H9 (cell line): ENCODE results near the gene FHOD3. TPM values are rescaled to one million over a fixed set of nuclear protein-coding genes. Genes with fewer than 3 reads are reported as not detected.

Source experiments
- DNase-seq: peaks from one replicate; pipeline ENCODE4 v3.0.0-alpha.2; 2017
- H2AFZ ChIP-seq: one replicate; pipeline ENCODE4 v1.6.1; 2013; ENCODE audit warnings: mild to moderate bottlenecking, low read length, control low read depth, moderate library complexity
- H2AK5ac ChIP-seq: 2 replicates; pipeline ENCODE4 v1.6.1; 2013; ENCODE audit warnings: low read length, control low read depth, mixed read lengths; ENCODE audit not compliant: insufficient read length
- H2BK120ac ChIP-seq: one replicate; pipeline ENCODE4 v1.6.1; 2013; ENCODE audit warnings: low read depth, mild to moderate bottlenecking, low read length, control low read depth, inconsistent platforms; ENCODE audit not compliant: poor library complexity, severe bottlenecking
- H2BK12ac ChIP-seq: 2 replicates; pipeline ENCODE4 v1.6.1; 2013; ENCODE audit warnings: low read length, control low read depth, mixed read lengths, low read depth; ENCODE audit not compliant: insufficient read length
- H2BK15ac ChIP-seq: 2 replicates; pipeline ENCODE4 v1.6.1; 2013; ENCODE audit warnings: low read depth, low read length, control low read depth
- H2BK20ac ChIP-seq: one replicate; pipeline ENCODE4 v1.6.1; 2013; ENCODE audit warnings: low read depth, mild to moderate bottlenecking, low read length, control low read depth, inconsistent platforms; ENCODE audit not compliant: poor library complexity, severe bottlenecking
- H2BK5ac ChIP-seq: 2 replicates; pipeline ENCODE4 v1.6.1; 2013; ENCODE audit warnings: low read length, control low read depth, mixed read lengths; ENCODE audit not compliant: insufficient read length
- H3K14ac ChIP-seq: 2 replicates; pipeline ENCODE4 v1.6.1; 2013; ENCODE audit warnings: low read length, control low read depth; ENCODE audit not compliant: insufficient read depth
- H3K18ac ChIP-seq: 2 replicates; pipeline ENCODE4 v1.6.1; 2013; ENCODE audit warnings: low read depth, mild to moderate bottlenecking, mixed read lengths, low read length, control low read depth; ENCODE audit not compliant: insufficient read length
- H3K23ac ChIP-seq: 2 replicates; pipeline ENCODE4 v1.6.1; 2013; ENCODE audit warnings: low read length, control low read depth, mixed read lengths, low read depth; ENCODE audit not compliant: insufficient read length
- H3K23me2 ChIP-seq: 2 replicates; pipeline ENCODE4 v1.6.1; 2013; ENCODE audit warnings: low read depth, mild to moderate bottlenecking, mixed read lengths, low read length, control low read depth; ENCODE audit not compliant: insufficient read length, poor library complexity, severe bottlenecking
- H3K27ac ChIP-seq: 2 replicates; pipeline ENCODE4 v1.5.1; 2013; ENCODE audit warnings: low read length, control low read depth, mixed read lengths, low read depth; ENCODE audit not compliant: insufficient read length
- H3K27me3 ChIP-seq: 2 replicates; pipeline ENCODE4 v1.6.1; 2013; ENCODE audit warnings: low read length, control low read depth, inconsistent platforms; ENCODE audit not compliant: insufficient read depth
- H3K4ac ChIP-seq: 2 replicates; pipeline ENCODE4 v1.6.1; 2013; ENCODE audit warnings: low read depth, mild to moderate bottlenecking, control low read depth, inconsistent platforms, low read length, moderate library complexity
- H3K4me1 ChIP-seq: 2 replicates; pipeline ENCODE4 v1.6.1; 2013; ENCODE audit warnings: low read length, control low read depth, inconsistent platforms; ENCODE audit not compliant: insufficient read depth
- H3K4me2 ChIP-seq: 2 replicates; pipeline ENCODE4 v1.6.1; 2013; ENCODE audit warnings: low read length, control low read depth, mixed read lengths; ENCODE audit not compliant: insufficient read length, insufficient read depth
- H3K56ac ChIP-seq: 2 replicates; pipeline ENCODE4 v1.6.1; 2013; ENCODE audit warnings: low read depth, mild to moderate bottlenecking, mixed read lengths, low read length, control low read depth; ENCODE audit not compliant: insufficient read length
- H3K79me1 ChIP-seq: 2 replicates; pipeline ENCODE4 v1.6.1; 2013; ENCODE audit warnings: low read depth, mild to moderate bottlenecking, moderate library complexity, low read length, control low read depth, inconsistent platforms; ENCODE audit not compliant: insufficient read depth, poor library complexity, severe bottlenecking
- H3K79me2 ChIP-seq: 2 replicates; pipeline ENCODE4 v1.6.1; 2013; ENCODE audit warnings: low read length, control low read depth, inconsistent platforms; ENCODE audit not compliant: insufficient read depth
- H3K9ac ChIP-seq: 2 replicates; pipeline ENCODE4 v1.6.1; 2013; ENCODE audit warnings: low read length, control low read depth, mixed read lengths; ENCODE audit not compliant: insufficient read length; ENCODE audit errors: extremely low read depth
- H3K9me3 ChIP-seq: one replicate; pipeline ENCODE4 v1.6.1; 2013; ENCODE audit warnings: low read depth, low read length, inconsistent platforms; ENCODE audit not compliant: control insufficient read depth
- H3T11ph ChIP-seq: one replicate; pipeline ENCODE4 v1.6.1; 2013; ENCODE audit warnings: mild to moderate bottlenecking, low read length, control low read depth, inconsistent platforms
- H4K20me1 ChIP-seq: one replicate; pipeline ENCODE4 v1.6.1; 2013; ENCODE audit not compliant: control insufficient read depth, insufficient read length, insufficient read depth
- H4K5ac ChIP-seq: 2 replicates; pipeline ENCODE4 v1.6.1; 2013; ENCODE audit warnings: low read depth, mild to moderate bottlenecking, mixed read lengths, low read length, control low read depth; ENCODE audit not compliant: insufficient read length
- H4K8ac ChIP-seq: replicated peaks from 2 replicates; pipeline ENCODE4 v1.6.1; 2013; ENCODE audit warnings: low read length, control low read depth, mixed read lengths, low read depth; ENCODE audit not compliant: insufficient read length
- H4K91ac ChIP-seq: 2 replicates; pipeline ENCODE4 v1.6.1; 2013; ENCODE audit warnings: low read depth, mild to moderate bottlenecking, moderate library complexity, mixed read lengths, low read length, control low read depth; ENCODE audit not compliant: insufficient read length
- H3K27ac Mint-ChIP-seq, 3 experiments: 2 replicates in 2 of 3; 3 replicates in 1 of 3; pipeline ENCODE4 v1.8.0; 2020 to 2021; ENCODE audit warnings: mixed read lengths in 3 of 3, mild to moderate bottlenecking in 1 of 3, moderate library complexity in 1 of 3
- H3K27me3 Mint-ChIP-seq: 2 replicates; pipeline ENCODE4 v1.8.0; 2021; ENCODE audit warnings: low read depth, mild to moderate bottlenecking, moderate library complexity, mixed read lengths
- H3K36me3 Mint-ChIP-seq, 3 experiments: 2 replicates in 2 of 3; 3 replicates in 1 of 3; pipeline ENCODE4 v1.8.0; 2020 to 2021; ENCODE audit warnings: low read depth in 3 of 3, mixed read lengths in 3 of 3; ENCODE audit not compliant: insufficient read depth in 1 of 3
- H3K4me1 Mint-ChIP-seq, 2 experiments: 2 replicates each; pipeline ENCODE4 v1.8.0; 2020; ENCODE audit warnings: mixed read lengths in 2 of 2
- H3K4me3 Mint-ChIP-seq, 2 experiments: 2 replicates in 1 of 2; 3 replicates in 1 of 2; pipeline ENCODE4 v1.8.0; 2020 to 2021; ENCODE audit warnings: mild to moderate bottlenecking in 2 of 2, mixed read lengths in 2 of 2, moderate library complexity in 1 of 2
- H3K9me3 Mint-ChIP-seq, 2 experiments: 2 replicates in 1 of 2; 3 replicates in 1 of 2; pipeline ENCODE4 v1.8.0; 2020; ENCODE audit warnings: mild to moderate bottlenecking in 2 of 2, mixed read lengths in 2 of 2, moderate library complexity in 1 of 2
- CTCF ChIP-seq: fragments of 200-600 bp; sonication (generic); conservative IDR thresholded peaks from 3 replicates; pipeline ENCODE4 v1.8.0; 2021; ENCODE audit warnings: antibody characterized with exemption, mild to moderate bottlenecking
- WGBS: extraction: QIAGEN DNeasy Blood & Tissue Kit; methylation state at CpG from one replicate; pipeline ENCODE4 v1.1.7; 2013; ENCODE audit warnings: missing lambda C conversion rate, low lambda C conversion rate, mixed read lengths; ENCODE audit not compliant: insufficient read length; ENCODE audit errors: extremely low coverage; 5-methylcytosine and 5-hydroxymethylcytosine counted together
- total RNA-seq: library from RNA; stranded (reverse); gene quantifications from 2 replicates; pipeline ENCODE4 v1.2.1, GENCODE V29; 2021

Gene FHOD3
- total RNA-seq, 1 experiment from 2014 or later = 8.0 TPM

GRCh38 chr18:36629836-36630235, 332.3 kb downstream of the FHOD3 start:
- H3K36me3 Mint-ChIP-seq = peaks cover 0 to 5% (median 0%) of the 10 kb centered on the region in 3 experiments; a peak in 1 of 7 replicates
- Histone ChIP-seq H2BK120ac (no peak overlapping the region), H3K79me2 (no peaks in the 10 kb centered on the region), H3T11ph (no peak overlapping the region), H2BK12ac (no peak overlapping the region), H3K23ac (no peak overlapping the region), H3K9me3 (no peaks in the 10 kb centered on the region), H3K4me1 (peaks cover 8% of the 10 kb centered on the region; the same call in 1 of the 2 replicates), H2AFZ (no peak overlapping the region), H2AK5ac (no peak overlapping the region), H3K9ac (no peak overlapping the region), H4K20me1 (no peaks in the 10 kb centered on the region), H3K27ac (no peak overlapping the region), H3K14ac (no peak overlapping the region), H3K4ac (no peak overlapping the region), H3K79me1 (no peaks in the 10 kb centered on the region), H3K4me2 (no peak overlapping the region), H3K23me2 (no peaks in the 10 kb centered on the region), H4K91ac (no peak overlapping the region), H4K5ac (no peak overlapping the region), H3K18ac (no peak overlapping the region), H2BK15ac (no peak overlapping the region), H4K8ac (no peak overlapping the region), H3K27me3 (no peaks in the 10 kb centered on the region), H3K56ac (no peak overlapping the region), H2BK5ac (no peak overlapping the region), H2BK20ac (no peak overlapping the region)
- peaks cover 11 to 13% of the 10 kb centered on the region in 2 experiments for H3K4me1 Mint-ChIP-seq
- no peak overlapping the region for H3K4me3 Mint-ChIP-seq
- no peaks in the 10 kb centered on the region for H3K9me3 Mint-ChIP-seq
- no peak overlapping the region for H3K27ac Mint-ChIP-seq
- no CpG with 5 or more reads among the region's 4 CpGs for WGBS
- no peak for TF ChIP-seq CTCF
- H3K27me3 Mint-ChIP-seq = no peaks in the 10 kb centered on the region
- DNase-seq = no peak
